Pancreas (tissue), 10 donors: ENCODE results near the gene TIPARP. TPM values are rescaled to one million over a fixed set of nuclear protein-coding genes. Genes with fewer than 3 reads are reported as not detected.
A peak's percentile ranks its signal among the peaks of the same experiment; 100 is the strongest.

Experiments
- ATAC-seq, 4 donors: fragments of 200-7000 bp; cut with Tn5 transposase; one replicate each; pipeline versions ENCODE4 v1.8.0 to v1.9.1; 2020; ENCODE audit warnings: mild to moderate bottlenecking in 4 of 4, moderate library complexity in 4 of 4
- DNase-seq, 6 donors: peaks; one replicate each; pipeline ENCODE4 v3.0.0-alpha.2; 2020
- FAIRE-seq: peaks from 2 replicates; lab custom pipeline; 2012; peaks lifted over from hg19 to GRCh38; lab: Jason Lieb, UNC
- H3K27ac ChIP-seq, 4 donors: fragments of 200-600 bp; sonication (generic); 1 replicate in 3 of 4; 2 replicates in 1 of 4; pipeline versions ENCODE4 v1.5.0 to v1.8.0; 2020
- H3K27me3 ChIP-seq, 4 donors: fragments of 200-600 bp; one replicate each; pipeline ENCODE4 v1.8.0; 2021
- H3K36me3 ChIP-seq, 3 donors: fragments of 200-600 bp; sonication (generic) in 1 of 3; one replicate each; pipeline versions ENCODE4 v1.5.0 to v1.8.0; 2020 to 2021
- H3K4me1 ChIP-seq, 3 donors: fragments of 200-600 bp; one replicate each; pipeline ENCODE4 v1.8.0; 2021
- H3K4me3 ChIP-seq, 4 donors: fragments of 200-600 bp; sonication (generic) in 2 of 4; one replicate each; pipeline versions ENCODE4 v1.5.0 to v1.8.0; 2020 to 2021
- H3K9me3 ChIP-seq, 4 donors: fragments of 200-600 bp; one replicate each; pipeline ENCODE4 v1.8.0; 2021
- whole genome bisulfite sequencing, 2 donors: extraction: QIAGEN DNeasy Blood & Tissue Kit; methylation state at CpG; one replicate each; pipeline ENCODE4 v1.1.7; 2013; 5-methylcytosine and 5-hydroxymethylcytosine counted together
- intact Hi-C, 3 donors: fragments of 100-400 bp; cut with DNase I; formaldehyde crosslinking; loops; one replicate each; pipeline versions ENCODE4 v1.11.1 to v1.14.2; 2022
- polyA plus RNA-seq, 2 donors: library from polyadenylated mRNA; stranded (reverse); fragments of 200-250 nt; gene quantifications; one replicate each; pipeline ENCODE4 v1.2.3, GENCODE V29; 2013
- total RNA-seq, 6 donors: library from RNA; stranded (reverse); fragmentation: NEBNext Ultra II Directional in 4 of 6; extraction: Animal tissue kit (Norgen Biotek cat#: 25700) in 4 of 6; gene quantifications; one replicate each; pipeline versions ENCODE4 v1.2.1 to v1.2.4, GENCODE V29; 2021 to 2023
- TF ChIP-seq, protein P1 (sequence below), 4 donors: fragments of 200-600 bp; sonication (generic) in 3 of 4; IDR thresholded peaks; one replicate each; pipeline versions ENCODE4 v1.5.0 to v1.8.0; 2021; ENCODE audit warnings: antibody characterized with exemption in 4 of 4
- donor health status: healthy with polysubstance abuse.
- donor health status: DM: no; HTN: no; CAD: no; lungs with moderate emphysema.
- donor health status: DM: no; HTN: no; CAD: no.
- donor health status: control.
- donor health status: control.
- donor health status: Bipolar disorder and iron deficiency.
- donor health status: DM: yes; HTN: yes; CAD: no.
- donor health status: DM: no; HTN: no; CAD: no.
- donor health status: DM: no; HTN: no; CAD: no.
- donor health status: DM: yes; HTN: yes; CAD: no.

The TIPARP gene
- total and polyA plus RNA-seq, 8 donors = 6.0 to 15.0 (median 10.1) TPM

DNA sequence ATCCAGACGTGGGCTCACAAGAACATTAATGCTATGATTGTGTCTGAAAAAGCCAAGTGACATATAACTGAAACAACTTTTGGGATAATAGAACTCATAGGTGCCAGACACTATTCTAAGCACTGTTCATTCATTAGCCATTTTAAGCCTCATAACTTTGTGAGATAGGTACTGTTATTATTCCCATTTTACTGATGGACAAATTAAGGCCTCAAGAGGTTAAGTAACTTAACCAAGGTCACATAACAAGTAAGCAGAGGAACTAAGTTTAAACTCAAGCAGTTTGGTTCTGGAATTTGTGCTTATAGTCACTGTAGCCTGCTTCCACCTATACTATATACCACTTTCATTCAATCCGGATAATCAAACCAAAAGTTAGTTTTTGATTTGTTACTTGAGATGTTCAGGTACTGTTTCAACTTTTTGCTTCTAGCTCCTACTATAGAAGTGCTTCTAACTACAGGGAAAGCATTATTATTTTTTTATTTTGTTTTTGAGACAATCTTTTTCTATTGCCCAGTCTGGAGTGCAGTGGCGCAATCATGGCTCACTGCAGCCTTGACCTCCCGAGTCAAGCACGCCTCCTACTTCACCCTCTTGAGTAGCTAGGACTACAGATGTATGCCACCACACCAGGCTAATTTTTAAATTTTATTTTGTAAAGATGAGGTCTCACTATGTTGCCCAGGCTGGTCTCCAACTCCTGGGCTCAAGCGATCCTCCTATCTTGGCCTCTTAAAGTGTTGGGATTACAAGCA lies 41.9 kb downstream of the TIPARP start:
- 80 to 82% methylated on average over 6 of the region's 6 CpGs for WGBS, 2 donors
- DNase-seq (no peak), ATAC-seq (no peak), FAIRE-seq (no peak)
- Histone ChIP-seq H3K9me3 (no peaks in the 10 kb centered on the region), H3K27me3 (no peaks in the 10 kb centered on the region), H3K4me3 (no peak overlapping the region), H3K4me1 (peaks cover 0 to 8% (median 0%) of the 10 kb centered on the region in 3 donors), H3K27ac (no peak overlapping the region), H3K36me3 (no peaks in the 10 kb centered on the region)
- TF ChIP-seq, protein P1, sequence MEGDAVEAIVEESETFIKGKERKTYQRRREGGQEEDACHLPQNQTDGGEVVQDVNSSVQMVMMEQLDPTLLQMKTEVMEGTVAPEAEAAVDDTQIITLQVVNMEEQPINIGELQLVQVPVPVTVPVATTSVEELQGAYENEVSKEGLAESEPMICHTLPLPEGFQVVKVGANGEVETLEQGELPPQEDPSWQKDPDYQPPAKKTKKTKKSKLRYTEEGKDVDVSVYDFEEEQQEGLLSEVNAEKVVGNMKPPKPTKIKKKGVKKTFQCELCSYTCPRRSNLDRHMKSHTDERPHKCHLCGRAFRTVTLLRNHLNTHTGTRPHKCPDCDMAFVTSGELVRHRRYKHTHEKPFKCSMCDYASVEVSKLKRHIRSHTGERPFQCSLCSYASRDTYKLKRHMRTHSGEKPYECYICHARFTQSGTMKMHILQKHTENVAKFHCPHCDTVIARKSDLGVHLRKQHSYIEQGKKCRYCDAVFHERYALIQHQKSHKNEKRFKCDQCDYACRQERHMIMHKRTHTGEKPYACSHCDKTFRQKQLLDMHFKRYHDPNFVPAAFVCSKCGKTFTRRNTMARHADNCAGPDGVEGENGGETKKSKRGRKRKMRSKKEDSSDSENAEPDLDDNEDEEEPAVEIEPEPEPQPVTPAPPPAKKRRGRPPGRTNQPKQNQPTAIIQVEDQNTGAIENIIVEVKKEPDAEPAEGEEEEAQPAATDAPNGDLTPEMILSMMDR (IDR thresholded peaks at IDR 0.05) = no peak
- intact Hi-C loops = no loop called here

DNA sequence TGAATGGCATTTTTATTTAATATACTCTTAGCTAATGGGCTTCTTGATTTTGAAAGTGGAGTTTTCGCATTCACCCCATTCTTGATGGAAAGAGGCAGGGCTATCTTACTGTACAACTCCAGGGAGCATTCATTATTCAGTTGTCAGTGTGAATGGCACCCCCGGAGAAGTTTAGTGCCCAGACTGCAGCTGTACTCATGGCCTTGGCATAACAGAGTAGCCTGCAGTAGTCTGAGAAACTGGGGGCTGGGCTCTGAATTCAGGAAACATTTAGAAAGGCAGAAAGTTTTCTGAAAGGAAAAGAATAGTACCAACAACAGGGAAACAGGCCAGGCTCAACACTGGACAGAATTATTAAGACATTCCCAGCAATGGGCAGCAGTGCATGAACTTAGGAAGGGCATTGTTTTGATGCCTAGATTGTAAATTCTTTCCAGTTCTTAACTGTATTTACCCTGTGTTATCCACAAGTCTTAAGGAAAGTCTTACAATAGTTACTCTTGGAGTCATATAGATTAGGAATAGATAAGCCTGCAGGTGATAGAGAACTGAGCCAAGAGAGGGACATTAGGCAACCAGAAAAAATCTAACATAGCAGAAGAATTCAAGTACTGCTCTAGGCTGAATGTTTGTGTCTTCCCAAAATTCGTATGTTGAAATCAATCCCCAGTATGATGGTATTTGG lies 44.4 kb downstream of the TIPARP start:
- no peak for DNase-seq
- FAIRE-seq = no peak
- H3K36me3 ChIP-seq = no peaks in the 10 kb centered on the region
- H3K4me1 ChIP-seq = peaks cover 0 to 8% (median 0%) of the 10 kb centered on the region in 3 donors
- WGBS, 2 donors = 28 to 38% methylated on average over 3 of the region's 3 CpGs
- peak; percentile 22 to 72 (median 46) for ATAC-seq
- no peaks in the 10 kb centered on the region for H3K27me3 ChIP-seq
- no peaks in the 10 kb centered on the region for H3K9me3 ChIP-seq
- TF ChIP-seq, protein P1 (IDR thresholded peaks at IDR 0.05) = no peak
- intact Hi-C loops = no loop called here
- no peak overlapping the region for H3K4me3 ChIP-seq
- peak overlapping the region in 1 of 4 donors; percentile 0 for H3K27ac ChIP-seq

DNA sequence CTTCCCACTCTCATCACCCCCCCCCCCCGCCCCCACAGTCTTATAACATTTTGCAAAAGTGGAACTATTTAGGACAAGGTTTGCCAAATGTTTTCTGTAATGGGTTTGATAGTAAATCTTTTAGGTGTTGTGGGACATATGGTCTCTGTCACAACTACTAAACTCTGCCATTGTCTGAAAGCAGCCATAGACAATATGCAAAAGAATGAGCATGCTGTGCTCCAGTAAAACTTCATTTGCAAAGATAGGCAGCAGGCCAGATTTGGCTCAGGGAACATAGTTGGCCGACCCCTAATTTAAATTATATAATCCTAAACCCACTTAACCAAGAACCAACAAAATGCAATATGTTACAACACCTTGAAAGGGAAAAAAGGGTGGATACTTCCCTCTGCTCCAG lies 46.4 kb downstream of the TIPARP start:
- FAIRE-seq (no peak), DNase-seq (no peak), ATAC-seq (no peak)
- Histone ChIP-seq H3K4me1 (peaks cover 0 to 8% (median 0%) of the 10 kb centered on the region in 3 donors), H3K27ac (no peak overlapping the region), H3K4me3 (no peak overlapping the region), H3K27me3 (no peaks in the 10 kb centered on the region), H3K9me3 (no peaks in the 10 kb centered on the region), H3K36me3 (no peaks in the 10 kb centered on the region)
- TF ChIP-seq, protein P1 (IDR thresholded peaks at IDR 0.05) = no peak
- intact Hi-C loops = no loop called here
- WGBS, 2 donors = 59 to 66% methylated on average over 2 of the region's 2 CpGs

DNA sequence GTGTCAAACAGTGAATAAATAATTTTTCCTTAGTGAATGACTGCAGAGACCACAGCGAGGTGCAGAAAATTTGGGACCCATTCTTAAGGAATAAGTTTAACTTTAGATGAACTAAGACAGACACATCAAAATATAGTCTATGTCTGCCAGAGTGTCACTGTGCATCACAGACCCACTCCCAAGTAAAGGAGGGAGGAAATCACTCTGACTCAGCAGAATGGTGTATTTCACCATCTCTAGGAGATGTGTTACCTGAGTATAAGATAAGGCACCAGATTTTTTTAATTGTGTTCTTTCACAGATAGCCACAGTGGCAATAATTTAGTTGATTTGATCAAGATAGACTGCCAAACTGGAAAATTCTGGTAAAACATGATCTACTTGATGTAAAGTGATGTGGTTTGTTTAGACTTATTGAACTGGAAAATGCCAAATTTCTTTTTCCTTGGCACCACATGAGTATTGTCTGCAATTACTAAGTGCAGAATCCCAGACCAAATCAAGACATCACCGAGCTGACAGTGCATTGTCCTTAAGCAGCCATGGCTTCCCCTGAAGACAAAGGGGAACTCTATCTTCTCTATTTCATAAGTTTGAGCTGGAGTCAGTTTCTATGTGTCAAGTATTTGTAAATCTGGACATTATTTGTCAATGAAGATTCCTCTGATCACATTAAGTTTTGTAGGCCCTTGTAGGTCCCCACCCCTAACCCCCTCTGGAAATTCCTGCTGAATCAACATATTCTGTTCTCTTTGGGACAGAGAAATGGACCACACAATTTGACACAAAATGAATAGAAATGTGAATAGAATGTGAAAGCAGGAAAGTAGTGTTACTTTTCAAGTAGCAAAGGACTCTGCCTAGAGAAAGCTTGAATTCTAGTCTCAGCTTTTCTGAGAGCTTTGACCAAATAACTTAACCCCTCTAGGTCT lies 47.6 kb downstream of the TIPARP start:
- no peak for ATAC-seq
- no peak for FAIRE-seq
- Histone ChIP-seq H3K27me3 (no peaks in the 10 kb centered on the region), H3K27ac (no peak overlapping the region), H3K36me3 (no peaks in the 10 kb centered on the region), H3K9me3 (no peaks in the 10 kb centered on the region), H3K4me1 (peaks cover 0 to 8% (median 0%) of the 10 kb centered on the region in 3 donors), H3K4me3 (no peak overlapping the region)
- intact Hi-C loops = no loop called here
- DNase-seq = no peak
- TF ChIP-seq, protein P1 (IDR thresholded peaks at IDR 0.05) = no peak
- 93 to 98% methylated on average over 2 of the region's 2 CpGs for WGBS, 2 donors
